Fibroblast of the conjunctiva (primary cell): ENCODE data around the gene BCAR3.
"Not testable (repeated sequence)": the region's sequence is repeated elsewhere in the genome, so short reads cannot be mapped to it uniquely, and the experiment has no call there.

Source experiments
- DNase-seq: peaks from one replicate; pipeline ENCODE4 v3.0.0-alpha.2; 2010; ENCODE audit warnings: low read depth

BCAR3 gene

GRCh38 chr1:93668121-93668520 is 13.5 kb downstream of the BCAR3 start:
- no peak for DNase-seq

- no peak for DNase-seq
Observed at GRCh38 chr1:93667642-93668041, 14.0 kb downstream of the BCAR3 start.

- no peak for DNase-seq
Observed at GRCh38 chr1:93666613-93667384, 14.8 kb downstream of the BCAR3 start.

GRCh38 chr1:93665015-93665414 is 16.6 kb downstream of the BCAR3 start:
- DNase-seq, result no peak

DNA sequence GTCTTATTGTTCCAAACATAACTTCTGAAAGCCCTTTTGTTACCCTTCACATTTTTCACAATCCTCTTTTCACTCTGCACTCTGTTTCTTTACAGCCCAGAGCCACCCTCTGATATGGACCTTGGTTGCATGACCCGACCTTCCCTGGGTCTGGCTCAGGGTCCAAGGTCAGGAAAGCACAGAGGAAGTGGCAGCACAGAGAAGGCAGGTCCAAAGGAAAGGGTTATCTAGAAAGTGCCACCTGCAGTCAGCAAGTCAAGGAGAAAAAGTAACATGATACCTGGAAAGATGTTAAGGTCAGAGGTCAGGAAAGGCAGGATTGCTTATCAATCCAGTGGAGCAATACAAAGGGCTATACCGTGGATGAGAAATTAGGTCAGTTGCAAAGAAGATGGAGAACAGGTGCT is 18.4 kb downstream of the BCAR3 start:
- DNase-seq, result no peak

GRCh38 chr1:93662481-93663207 is 19.0 kb downstream of the BCAR3 start:
- DNase-seq, result no peak

GRCh38 chr1:93661829-93662474 is 19.7 kb downstream of the BCAR3 start:
- DNase-seq, result peak; percentile 61

DNA sequence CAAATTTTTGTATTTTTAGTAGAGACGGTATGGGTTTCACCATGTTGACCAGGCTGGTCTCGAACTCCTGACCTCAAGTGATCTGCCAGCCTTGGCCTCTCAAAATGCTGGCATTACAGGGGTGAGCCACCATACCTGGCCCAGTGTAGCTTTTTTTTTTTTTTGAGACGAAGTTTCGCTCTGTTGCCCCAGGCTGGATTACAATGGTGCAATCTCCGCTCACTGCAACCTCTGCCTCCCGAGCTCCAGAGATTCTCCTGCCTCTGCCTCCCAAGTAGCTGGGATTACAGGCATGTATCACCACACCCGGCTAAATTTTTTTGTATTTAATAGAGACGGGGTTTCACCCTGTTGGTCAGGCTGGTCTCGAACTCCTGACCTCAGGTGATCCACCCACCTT is 20.3 kb downstream of the BCAR3 start:
- not testable (repeated sequence) for DNase-seq

DNA sequence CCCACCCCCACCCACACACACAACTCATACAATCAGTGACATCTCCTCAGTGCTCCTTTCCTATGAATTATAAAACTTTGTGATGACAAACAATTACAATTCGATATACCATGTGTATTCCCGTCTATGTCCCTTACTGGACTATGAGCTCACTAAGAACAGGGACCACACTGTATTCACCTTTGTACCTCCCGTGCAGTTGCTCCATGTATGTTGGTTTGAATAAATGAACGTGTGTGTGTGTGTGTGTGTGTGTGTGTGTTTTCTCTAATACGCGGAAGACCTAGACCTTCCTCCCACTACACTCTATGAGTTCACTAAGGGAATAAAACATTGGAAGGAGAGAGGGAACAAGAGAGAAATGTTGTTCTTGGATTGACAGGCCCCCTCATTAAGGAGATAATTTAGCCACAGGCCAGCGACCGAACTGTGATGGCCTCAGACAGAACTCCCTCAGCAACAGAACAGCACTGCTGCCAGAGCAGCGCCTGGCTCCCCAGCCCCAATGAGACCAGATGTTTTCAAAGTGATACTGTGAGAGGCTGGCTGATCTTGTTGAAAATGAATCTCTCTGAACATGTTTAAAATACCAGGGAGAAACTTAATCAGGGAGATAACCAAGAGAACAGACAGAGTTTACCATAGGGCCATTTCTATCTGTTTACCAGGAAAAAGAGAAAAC is 21.7 kb downstream of the BCAR3 start:
- no peak for DNase-seq

DNA sequence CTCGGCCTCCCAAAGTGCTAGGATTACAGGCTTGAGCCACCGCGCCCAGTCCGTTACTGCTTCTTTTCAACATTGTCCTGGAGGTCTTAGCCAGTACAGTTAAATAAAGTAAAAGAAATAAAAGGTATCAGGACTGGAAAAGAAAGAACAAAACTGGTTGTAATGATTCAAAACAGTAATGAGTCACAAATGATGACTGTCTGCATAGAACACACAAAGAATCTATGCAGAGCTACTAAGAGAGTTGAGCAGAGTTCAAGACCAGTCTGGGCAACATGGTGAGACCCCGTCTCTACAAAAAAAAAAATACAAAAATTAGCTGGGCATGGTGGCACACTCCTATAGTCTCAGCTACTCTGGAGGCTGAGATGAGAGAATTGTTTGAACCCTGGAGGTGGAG is 23.4 kb downstream of the BCAR3 start:
- no peak for DNase-seq

DNA sequence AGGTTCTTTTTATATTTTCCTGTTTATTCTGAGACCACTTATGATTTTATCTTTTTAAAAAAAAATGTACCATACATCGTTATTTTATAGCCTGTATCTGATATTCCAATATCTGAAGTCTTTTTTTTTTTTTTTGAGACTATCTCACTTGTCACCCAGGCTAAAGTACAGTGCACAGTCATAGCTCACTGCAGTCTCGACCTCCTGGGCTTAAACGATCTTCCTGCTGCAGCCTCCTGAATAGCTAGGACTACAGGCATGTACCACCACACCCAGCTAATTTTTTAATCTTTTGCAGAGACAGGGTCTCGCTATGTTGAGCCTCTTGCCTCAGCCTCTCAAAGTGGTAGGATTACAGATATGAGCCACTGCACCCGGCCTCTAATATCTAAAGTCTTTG is 25.1 kb downstream of the BCAR3 start:
- no peak for DNase-seq

GRCh38 chr1:93653656-93654055 is 28.0 kb downstream of the BCAR3 start:
- DNase-seq, result no peak

GRCh38 chr1:93652323-93652949 is 29.2 kb downstream of the BCAR3 start:
- DNase-seq, result no peak

DNA sequence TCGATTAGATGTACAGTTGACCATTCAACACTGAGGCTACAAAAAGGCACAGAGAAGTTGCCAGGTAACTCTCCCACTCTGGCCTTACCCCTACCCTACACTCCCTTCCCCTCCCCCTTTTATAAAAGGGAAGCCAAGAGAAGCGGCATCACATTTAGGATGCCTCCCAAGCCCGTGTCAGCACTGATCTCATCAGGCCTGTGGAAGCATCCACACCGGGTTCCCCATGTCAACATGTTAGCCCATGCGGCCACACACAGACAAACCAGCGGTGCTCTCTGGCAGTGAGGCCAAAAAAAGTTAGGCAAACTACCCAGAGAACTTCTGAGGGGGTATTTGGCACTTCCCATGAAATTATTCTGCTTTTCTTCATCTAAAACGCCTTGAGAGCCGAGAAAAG is 29.9 kb downstream of the BCAR3 start:
- DNase-seq, result no peak

DNA sequence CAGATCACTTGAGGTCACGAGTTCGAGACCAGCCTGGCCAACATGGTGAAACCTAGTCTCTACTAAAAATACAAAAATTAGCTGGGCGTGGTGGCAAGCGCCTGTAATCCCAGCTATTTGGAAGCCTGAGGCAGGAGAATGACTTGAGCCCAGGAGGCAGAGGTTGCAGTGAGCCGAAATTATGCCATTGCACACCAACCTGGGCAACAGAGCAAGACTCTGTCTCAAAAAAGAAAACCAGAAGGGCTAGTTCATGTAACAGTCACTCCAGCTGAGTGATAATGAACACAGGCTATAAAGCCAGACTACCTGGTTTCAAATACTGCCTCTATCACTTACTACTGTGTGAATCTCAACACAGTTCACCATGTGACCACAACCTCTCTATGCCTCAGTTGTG is 31.5 kb downstream of the BCAR3 start:
- not testable (repeated sequence) for DNase-seq

GRCh38 chr1:93649231-93649630 is 32.4 kb downstream of the BCAR3 start:
- DNase-seq, result no peak

DNA sequence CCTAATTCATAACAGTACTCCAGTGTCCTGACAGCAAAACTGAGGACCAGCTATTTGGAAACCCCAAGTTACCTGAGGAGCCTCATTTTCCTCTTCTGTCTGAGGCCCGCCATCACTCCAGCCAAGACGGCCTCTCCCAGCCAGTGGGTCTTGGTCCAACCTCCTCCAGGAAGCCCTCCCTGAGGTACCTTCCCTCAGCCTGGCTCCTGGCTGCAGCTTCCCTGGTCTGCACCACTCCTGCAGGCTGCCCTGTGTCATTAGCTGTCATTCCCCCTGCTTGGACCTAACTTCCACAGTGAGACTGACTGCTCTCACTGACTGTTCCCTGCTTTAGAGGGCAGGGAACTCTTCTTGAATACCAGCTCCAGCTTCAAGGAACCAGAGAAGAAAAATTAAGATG is 33.0 kb downstream of the BCAR3 start:
- DNase-seq, result no peak

GRCh38 chr1:93641527-93641926 is 40.1 kb downstream of the BCAR3 start:
- no peak for DNase-seq

DNA sequence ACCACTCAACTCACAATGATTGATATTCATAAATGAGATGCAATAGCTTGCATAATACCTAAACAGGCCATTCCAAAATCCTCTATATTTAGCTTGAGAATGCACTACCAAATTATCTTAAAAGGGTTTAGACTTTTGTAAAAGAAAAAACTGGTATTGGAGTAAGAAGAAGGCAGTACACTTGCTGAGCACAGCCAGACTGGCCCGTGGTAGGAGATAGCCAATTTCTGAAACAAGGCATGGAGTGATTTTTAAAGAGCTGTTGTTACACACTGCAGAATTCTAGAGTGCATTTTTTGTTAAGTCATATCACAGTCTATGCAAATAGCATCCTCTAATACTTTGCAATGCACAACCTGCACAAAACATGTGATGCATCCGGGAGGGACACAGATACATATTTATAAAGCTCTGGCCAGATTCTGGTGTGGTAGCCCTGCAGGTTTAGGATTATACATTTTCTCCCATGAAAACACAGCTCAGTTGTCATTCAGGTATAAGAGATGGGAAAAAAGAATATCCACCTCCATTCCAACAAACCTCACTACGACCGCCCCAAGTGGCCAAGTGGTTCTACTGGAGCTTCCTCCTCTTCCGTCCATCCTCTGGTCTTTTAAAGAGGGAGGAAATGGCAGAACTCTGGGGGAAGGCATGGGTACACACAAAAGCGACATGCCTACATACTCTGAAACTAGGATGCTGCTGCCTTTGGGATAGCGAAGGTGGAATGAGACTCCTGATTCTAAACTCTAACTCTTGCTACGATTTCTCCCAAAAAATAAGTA is 40.8 kb downstream of the BCAR3 start:
- no peak for DNase-seq

GRCh38 chr1:93638981-93639380 is 42.7 kb downstream of the BCAR3 start:
- no peak for DNase-seq

DNA sequence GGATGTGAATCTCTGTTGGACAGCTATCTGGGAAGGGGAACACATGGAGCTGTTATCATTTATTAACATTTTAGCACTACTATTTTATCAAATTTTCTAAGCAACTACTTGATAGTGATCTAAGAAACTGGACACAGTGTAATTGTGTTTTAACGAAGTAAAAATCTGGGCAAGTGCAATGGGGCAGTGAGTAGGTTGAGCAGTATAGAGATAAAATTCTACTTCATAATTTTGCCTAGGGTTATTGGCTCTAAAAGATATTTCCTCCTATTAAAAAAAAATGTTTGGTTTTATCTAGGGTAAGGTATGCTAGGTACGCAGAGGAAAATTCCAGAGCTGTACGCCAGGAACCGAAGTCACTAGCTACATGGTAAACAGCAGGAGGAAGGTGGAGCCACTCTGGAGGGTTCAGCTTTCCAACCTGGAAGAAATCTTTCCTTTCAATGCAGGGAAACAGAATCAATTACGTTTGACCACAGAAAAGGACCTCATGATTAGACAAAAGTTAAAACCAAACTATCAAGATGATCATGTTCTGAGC is 43.3 kb downstream of the BCAR3 start:
- DNase-seq, result no peak
